ENCODE measurements around the gene MEGF10.

- no peak for TF ChIP-seq CTCF (IDR thresholded peaks at IDR 0.05)
- no peak for TF ChIP-seq EZH2 (IDR thresholded peaks at IDR 0.05; ENCODE audit: borderline replicate concordance, insufficient read depth, low read depth, low read length, poor library complexity, severe bottlenecking)
Observed at GRCh38 chr5:127434588-127434987, 144.0 kb downstream of the MEGF10 start.
